ENCODE measurements around the gene SAPCD2. TPM values are rescaled to one million over a fixed set of nuclear protein-coding genes. Genes with fewer than 3 reads are reported as not detected.

SAPCD2 gene
- total RNA-seq, 1 experiment from 2014 or later: 18.4 TPM

- no peak for ATAC-seq
- peaks cover 31% of the 10 kb centered on the region for H3K4me1 ChIP-seq (ENCODE audit: control insufficient read depth, insufficient read depth, low read length)
- TF ChIP-seq REST (IDR thresholded peaks at IDR 0.05; ENCODE audit: insufficient read depth in 1 of 2, low read depth in 2 of 2, low read length in 1 of 2) (no peak), TCF7L2 (IDR thresholded peaks at IDR 0.05; ENCODE audit: low read depth, low read length) (no peak), POLR2AphosphoS5 (IDR thresholded peaks at IDR 0.05; ENCODE audit: low read depth, low read length) (no peak), CTCF (IDR thresholded peaks at IDR 0.05) (no peak), SIN3A (IDR thresholded peaks at IDR 0.05; ENCODE audit: borderline replicate concordance, insufficient read depth, low read depth, low read length) (no peak)
- in situ Hi-C loops (cut with HindIII; ENCODE audit: low pct_unique_long_range_greater_than_20kb, low sequenced_read_pairs) (no loop called here), intact Hi-C loops (cut with micrococcal nuclease; ENCODE audit: unreplicated experiment) (no loop called here)
- H3K36me3 ChIP-seq (ENCODE audit: control insufficient read depth, insufficient read depth, low read length): no peaks in the 10 kb centered on the region; the same call in 1 of the 2 replicates
- H3K27ac ChIP-seq (ENCODE audit: low read length): no peak overlapping the region
- CTCF ChIA-PET: no interaction called here
- BruUV-seq (replicated peaks): no TSS peak
- H3K27me3 ChIP-seq (ENCODE audit: control insufficient read depth, insufficient read depth, low read length): no peaks in the 10 kb centered on the region
- no peak overlapping the region for H3K4me3 ChIP-seq (ENCODE audit: low read depth in 2 of 2, low read length in 2 of 2)
- DNase-seq (ENCODE audit: low read depth, low spot score): no peak
- POLR2A ChIA-PET: interaction anchor here (0.6 kb wide), 1 partner anchor 235 kb away, joined by 10 read pairs; no protein-coding TSS in a partner anchor
- no peaks in the 10 kb centered on the region for H3K9me3 ChIP-seq (ENCODE audit: control insufficient read depth, insufficient read depth, low read depth, low read length)
Measured at GRCh38 chr9:137082222-137082924, 12.0 kb upstream of the SAPCD2 start.

GRCh38 chr9:137080260-137081122, 10.1 kb upstream of the SAPCD2 start:
- ATAC-seq (no peak), DNase-seq (ENCODE audit: low read depth, low spot score) (no peak)
- ChIA-PET CTCF (no interaction called here), POLR2A (no interaction called here)
- intact Hi-C loops (cut with micrococcal nuclease; ENCODE audit: unreplicated experiment) (no loop called here), in situ Hi-C loops (cut with HindIII; ENCODE audit: low pct_unique_long_range_greater_than_20kb, low sequenced_read_pairs) (no loop called here)
- BruUV-seq (replicated peaks): no TSS peak
- H3K27ac ChIP-seq (ENCODE audit: low read length): no peak overlapping the region
- H3K9me3 ChIP-seq (ENCODE audit: control insufficient read depth, insufficient read depth, low read depth, low read length): no peaks in the 10 kb centered on the region
- H3K4me1 ChIP-seq (ENCODE audit: control insufficient read depth, insufficient read depth, low read length): peaks cover 29% of the 10 kb centered on the region
- no peaks in the 10 kb centered on the region; the same call in 1 of the 2 replicates for H3K36me3 ChIP-seq (ENCODE audit: control insufficient read depth, insufficient read depth, low read length)
- H3K27me3 ChIP-seq (ENCODE audit: control insufficient read depth, insufficient read depth, low read length): no peaks in the 10 kb centered on the region
- no peak overlapping the region for H3K4me3 ChIP-seq (ENCODE audit: low read depth in 2 of 2, low read length in 2 of 2)
- TF ChIP-seq CTCF (IDR thresholded peaks at IDR 0.05) (no peak), REST (IDR thresholded peaks at IDR 0.05; ENCODE audit: insufficient read depth in 1 of 2, low read depth in 2 of 2, low read length in 1 of 2) (no peak), TCF7L2 (IDR thresholded peaks at IDR 0.05; ENCODE audit: low read depth, low read length) (no peak), POLR2AphosphoS5 (IDR thresholded peaks at IDR 0.05; ENCODE audit: low read depth, low read length) (no peak), SIN3A (IDR thresholded peaks at IDR 0.05; ENCODE audit: borderline replicate concordance, insufficient read depth, low read depth, low read length) (no peak)
